Adrenal gland (tissue), 5 donors: ENCODE results near the gene MAML2.

ENCODE experiments used
- CTCF ChIP-seq, 6 experiments: fragments of 450-650 bp in 4 of 6; fragments of 200-600 bp in 2 of 6; sonication (generic) in 1 of 6; IDR thresholded peaks; 1 replicate in 5 of 6; 2 replicates in 1 of 6; pipeline versions ENCODE4 v1.5.1 to v1.8.0; 2016 to 2021; ENCODE audit warnings: antibody characterized with exemption in 6 of 6, mild to moderate bottlenecking in 2 of 6, moderate library complexity in 1 of 6
- POLR2A ChIP-seq, 2 donors: fragments of 450-650 bp; IDR thresholded peaks; one replicate each; pipeline ENCODE4 v1.6.1; 2017; ENCODE audit warnings: antibody characterized with exemption in 2 of 2, mild to moderate bottlenecking in 2 of 2, moderate library complexity in 1 of 2
- donor health status: DM: no; HTN: no; CAD: no.

- TF ChIP-seq POLR2A (IDR thresholded peaks at IDR 0.05) = no peak
- no peak for TF ChIP-seq CTCF (IDR thresholded peaks at IDR 0.05)
These were observed 137.6 kb downstream of the MAML2 start for GRCh38 chr11:96205460-96205809.
